ENCODE measurements around the gene CAMK2B.

DNA sequence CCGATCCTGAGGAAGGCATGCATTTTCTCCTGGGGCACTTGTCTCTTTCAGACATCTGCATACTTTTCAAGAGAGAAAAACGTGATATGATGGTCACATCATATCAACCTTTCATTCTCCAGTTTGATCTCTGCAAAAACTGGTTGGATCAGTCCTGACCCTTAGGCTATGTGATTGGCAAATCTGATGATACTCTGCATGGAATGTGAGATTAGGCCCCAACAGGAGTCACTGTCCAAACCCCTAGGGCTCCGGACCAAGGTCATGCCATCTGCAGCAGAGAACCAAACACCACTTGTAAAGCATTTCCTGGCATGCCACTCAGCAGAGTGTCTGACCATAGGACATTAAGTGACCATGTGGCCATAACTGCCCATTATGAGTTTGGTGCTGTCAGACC lies 144.8 kb downstream of the CAMK2B start:
- TF ChIP-seq, protein P1, sequence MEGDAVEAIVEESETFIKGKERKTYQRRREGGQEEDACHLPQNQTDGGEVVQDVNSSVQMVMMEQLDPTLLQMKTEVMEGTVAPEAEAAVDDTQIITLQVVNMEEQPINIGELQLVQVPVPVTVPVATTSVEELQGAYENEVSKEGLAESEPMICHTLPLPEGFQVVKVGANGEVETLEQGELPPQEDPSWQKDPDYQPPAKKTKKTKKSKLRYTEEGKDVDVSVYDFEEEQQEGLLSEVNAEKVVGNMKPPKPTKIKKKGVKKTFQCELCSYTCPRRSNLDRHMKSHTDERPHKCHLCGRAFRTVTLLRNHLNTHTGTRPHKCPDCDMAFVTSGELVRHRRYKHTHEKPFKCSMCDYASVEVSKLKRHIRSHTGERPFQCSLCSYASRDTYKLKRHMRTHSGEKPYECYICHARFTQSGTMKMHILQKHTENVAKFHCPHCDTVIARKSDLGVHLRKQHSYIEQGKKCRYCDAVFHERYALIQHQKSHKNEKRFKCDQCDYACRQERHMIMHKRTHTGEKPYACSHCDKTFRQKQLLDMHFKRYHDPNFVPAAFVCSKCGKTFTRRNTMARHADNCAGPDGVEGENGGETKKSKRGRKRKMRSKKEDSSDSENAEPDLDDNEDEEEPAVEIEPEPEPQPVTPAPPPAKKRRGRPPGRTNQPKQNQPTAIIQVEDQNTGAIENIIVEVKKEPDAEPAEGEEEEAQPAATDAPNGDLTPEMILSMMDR (IDR thresholded peaks at IDR 0.05; ENCODE audit: low read length) = no peak
- TF ChIP-seq EZH2 (optimal IDR thresholded peaks at IDR 0.05; ENCODE audit: low read depth, low read length) (no peak), EZH2phosphoT487 (IDR thresholded peaks at IDR 0.05; ENCODE audit: low read length) (no peak)

All from MM.1S (cell line).